ENCODE measurements around the gene KXD1.

DNA sequence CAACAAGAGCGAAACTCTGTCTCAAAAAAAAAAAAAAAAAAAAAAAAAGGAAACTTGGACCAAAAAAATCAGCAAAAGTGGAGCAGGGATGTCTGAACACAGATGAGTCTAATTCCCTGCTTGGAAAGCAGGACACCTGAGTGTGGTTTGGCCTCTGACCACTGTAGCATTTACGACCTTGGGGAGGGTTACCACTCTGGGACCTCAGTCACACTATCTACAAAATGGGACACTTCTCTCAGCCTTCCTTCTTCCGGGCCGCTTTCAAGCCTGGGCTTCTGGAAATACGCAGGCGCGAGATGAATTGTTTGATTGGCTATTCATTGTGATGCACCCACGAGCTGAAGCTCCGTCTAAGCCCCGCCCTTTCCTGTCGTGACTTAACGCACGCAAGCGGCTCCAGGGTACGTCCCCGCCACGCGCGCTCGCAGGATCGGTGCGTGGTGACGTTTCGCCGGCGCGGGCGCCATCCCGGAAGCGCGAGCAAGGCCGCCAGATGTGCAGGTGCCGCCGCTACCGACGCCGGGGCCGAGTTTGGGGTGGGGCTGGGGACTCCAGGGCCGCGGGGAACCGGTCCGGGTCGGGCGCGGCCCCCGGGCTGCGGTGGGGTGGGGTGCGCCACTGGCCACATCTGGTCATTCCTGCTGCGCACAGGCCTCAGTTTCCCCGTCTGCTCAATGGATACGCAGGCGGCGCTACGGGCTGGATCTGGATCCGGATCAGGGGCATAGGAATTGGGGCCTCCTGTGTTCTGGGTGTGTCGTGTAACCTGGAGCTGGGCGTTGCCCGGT is at the start of gene KXD1:
- peak; percentile 81; the same call in 1 of the 2 replicates for TF ChIP-seq SIN3A (IDR thresholded peaks at IDR 0.05; ENCODE audit: borderline replicate concordance, low read depth, low read length)
- no peak for TF ChIP-seq RAD21 (IDR thresholded peaks at IDR 0.05; ENCODE audit: low read length)
- TF ChIP-seq GABPA (IDR thresholded peaks at IDR 0.05; ENCODE audit: low read depth) = peak; percentile 66
- TF ChIP-seq CTCF (IDR thresholded peaks at IDR 0.05) = no peak
- TF ChIP-seq, protein P1, sequence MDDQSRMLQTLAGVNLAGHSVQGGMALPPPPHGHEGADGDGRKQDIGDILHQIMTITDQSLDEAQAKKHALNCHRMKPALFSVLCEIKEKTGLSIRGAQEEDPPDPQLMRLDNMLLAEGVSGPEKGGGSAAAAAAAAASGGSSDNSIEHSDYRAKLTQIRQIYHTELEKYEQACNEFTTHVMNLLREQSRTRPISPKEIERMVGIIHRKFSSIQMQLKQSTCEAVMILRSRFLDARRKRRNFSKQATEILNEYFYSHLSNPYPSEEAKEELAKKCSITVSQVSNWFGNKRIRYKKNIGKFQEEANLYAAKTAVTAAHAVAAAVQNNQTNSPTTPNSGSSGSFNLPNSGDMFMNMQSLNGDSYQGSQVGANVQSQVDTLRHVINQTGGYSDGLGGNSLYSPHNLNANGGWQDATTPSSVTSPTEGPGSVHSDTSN (IDR thresholded peaks at IDR 0.05) = peak; percentile 10; the same call in 1 of the 2 replicates
- no peak for TF ChIP-seq NFIC (IDR thresholded peaks at IDR 0.05; ENCODE audit: borderline replicate concordance)
- peak; percentile 80 for TF ChIP-seq POLR2AphosphoS5 (IDR thresholded peaks at IDR 0.05; ENCODE audit: low read depth, low read length)
- TF ChIP-seq MXI1 (IDR thresholded peaks at IDR 0.05; ENCODE audit: low read depth, low read length) = peak; percentile 92
- TF ChIP-seq TAF1 (IDR thresholded peaks at IDR 0.05; ENCODE audit: borderline replicate concordance, low read depth, low read length) = peak; percentile 7
- TF ChIP-seq YY1 (IDR thresholded peaks at IDR 0.05; ENCODE audit: low read depth) = 0 out of 2 replicates have a peak, but pooled peaks have one; percentile 13
- no peak for TF ChIP-seq REST (IDR thresholded peaks at IDR 0.05; ENCODE audit: low read depth, low read length)
- TF ChIP-seq RXRA (IDR thresholded peaks at IDR 0.05; ENCODE audit: borderline replicate concordance, low read depth) = no peak
- peak; percentile 96 for TF ChIP-seq ELF1 (IDR thresholded peaks at IDR 0.05)

Measured in SK-N-SH (cell line).